HepG2 (cell line): ENCODE data around the gene EPSTI1. TPM values are rescaled to one million over a fixed set of nuclear protein-coding genes. Genes with fewer than 3 reads are reported as not detected.

Source experiments
- ATAC-seq: fragments of 200-7000 bp; cut with Tn5 transposase; 3 replicates; pipeline ENCODE4 v1.9.1; 2020; ENCODE audit warnings: mild to moderate bottlenecking, moderate library complexity
- BruUV-seq: library from RNA; stranded (reverse); fragments of 400-500 nt; replicated peaks from 2 replicates; lab custom pipeline; 2021; lab: Mats Ljungman, UMichigan
- CTCF ChIA-PET: fragments of 300-600 bp; formaldehyde crosslinking; extraction: SDS; loops from one replicate; lab custom pipeline; 2021; ENCODE audit warnings: low total read pairs, inconsistent platforms, low intra/inter-chr PET ratio; lab: Yijun Ruan, JAX
- POLR2A ChIA-PET: fragments of 350-600 bp; sonication (Branson Sonifier 250); formaldehyde crosslinking; loops from one replicate; lab custom pipeline; 2020; ENCODE audit warnings: antibody characterized with exemption, inconsistent platforms; lab: Yijun Ruan, JAX
- DNase-seq: peaks from one replicate; pipeline ENCODE4 v3.0.0-alpha.2; 2015; ENCODE audit warnings: low spot score
- FAIRE-seq: peaks from 3 replicates; lab custom pipeline; 2011; peaks lifted over from hg19 to GRCh38; lab: Jason Lieb, UNC
- H2AFZ ChIP-seq: one replicate; pipeline ENCODE4 v1.6.1; 2011; ENCODE audit warnings: low read length, inconsistent platforms
- H3K27ac ChIP-seq: fragments of 300-600 bp; 3 replicates; pipeline ENCODE4 v1.8.0; 2011; ENCODE audit warnings: mixed run types, mild to moderate bottlenecking, mixed read lengths, low read length, inconsistent platforms; ENCODE audit not compliant: insufficient read depth; ENCODE audit errors: extremely low read length
- H3K27me3 ChIP-seq, 2 experiments: fragments of 200-600 bp in 1 of 2; 2 replicates in 1 of 2; 3 replicates in 1 of 2; pipeline versions ENCODE4 v1.6.0 to v1.8.0; 2011; ENCODE audit warnings: low read length in 2 of 2, mild to moderate bottlenecking in 2 of 2, moderate library complexity in 2 of 2, inconsistent platforms in 1 of 2; ENCODE audit not compliant: insufficient read depth in 2 of 2, control insufficient read depth in 1 of 2
- H3K36me3 ChIP-seq, 2 experiments: fragments of 200-600 bp in 1 of 2; replicated peaks in 1 of 2; 2 replicates in 1 of 2; 3 replicates in 1 of 2; pipeline versions ENCODE4 v1.5.1 to v1.8.0; 2011; ENCODE audit warnings: low read length in 2 of 2, inconsistent platforms in 1 of 2; ENCODE audit not compliant: insufficient read depth in 2 of 2, control insufficient read depth in 1 of 2
- H3K4me1 ChIP-seq: 2 replicates; pipeline ENCODE4 v1.5.1; 2012; ENCODE audit warnings: low read length, inconsistent platforms; ENCODE audit not compliant: insufficient read depth
- H3K4me2 ChIP-seq: 2 replicates; pipeline ENCODE4 v1.6.0; 2011; ENCODE audit warnings: low read depth, low read length, inconsistent platforms
- H3K4me3 ChIP-seq, 3 experiments: fragments of 200-600 bp in 1 of 3; sonication (generic), shearing (Covaris generic) in 1 of 3; replicated peaks in 1 of 3; 2 replicates each; pipeline ENCODE4 v1.5.1; 2011 to 2016; ENCODE audit warnings: low read length in 3 of 3, inconsistent platforms in 2 of 3, low read depth in 2 of 3, mild to moderate bottlenecking in 2 of 3, control low read depth in 1 of 3, mixed read lengths in 1 of 3; ENCODE audit not compliant: insufficient read depth in 1 of 3
- H3K79me2 ChIP-seq: one replicate; pipeline ENCODE4 v1.6.1; 2011; ENCODE audit warnings: low read length, inconsistent platforms; ENCODE audit not compliant: insufficient read depth
- H3K9ac ChIP-seq: 2 replicates; pipeline ENCODE4 v1.6.0; 2011; ENCODE audit warnings: mild to moderate bottlenecking, low read depth, low read length, inconsistent platforms; ENCODE audit not compliant: insufficient read depth
- H3K9me3 ChIP-seq: 2 replicates; pipeline ENCODE4 v1.5.1; 2012; ENCODE audit warnings: mild to moderate bottlenecking, low read length
- H4K20me1 ChIP-seq: 2 replicates; pipeline ENCODE4 v1.6.0; 2011; ENCODE audit warnings: inconsistent platforms, mild to moderate bottlenecking, low read length, moderate library complexity; ENCODE audit not compliant: insufficient read depth
- CHD2 ChIP-seq: IDR thresholded peaks from 2 replicates; pipeline ENCODE4 v1.6.1; 2011; ENCODE audit warnings: low read depth, low read length, improper control_type of control experiment
- EED ChIP-seq: sonication (generic); formaldehyde crosslinking; IDR thresholded peaks from 2 replicates; pipeline ENCODE4 v1.5.0; 2020; ENCODE audit warnings: mild to moderate bottlenecking, missing genetic modification reagents
- GTF2F1 ChIP-seq: fragments of 150-350 bp; IDR thresholded peaks from 2 replicates; pipeline ENCODE4 v1.6.1; 2014; ENCODE audit warnings: low read length
- HMGA1 ChIP-seq: sonication (generic); formaldehyde crosslinking; conservative IDR thresholded peaks from 2 replicates; pipeline ENCODE4 v1.4.0; 2020; ENCODE audit warnings: missing genetic modification reagents
- IRX3 ChIP-seq: sonication (generic); formaldehyde crosslinking; IDR thresholded peaks from 2 replicates; pipeline ENCODE4 v1.8.1; 2023; ENCODE audit warnings: mild to moderate bottlenecking, low read depth, missing genetic modification reagents, borderline replicate concordance
- MAZ ChIP-seq, 2 experiments: sonication (generic) in 1 of 2; formaldehyde crosslinking in 1 of 2; IDR thresholded peaks; 2 replicates each; pipeline versions ENCODE4 v1.5.0 to v1.6.1; 2012 to 2020; ENCODE audit warnings: low read depth in 2 of 2, mild to moderate bottlenecking in 2 of 2, borderline replicate concordance in 1 of 2, improper control_type of control experiment in 1 of 2, low read length in 1 of 2, missing genetic modification reagents in 1 of 2, moderate library complexity in 1 of 2
- NRL ChIP-seq: sonication (generic); formaldehyde crosslinking; IDR thresholded peaks from 2 replicates; pipeline ENCODE4 v1.5.0; 2020; ENCODE audit warnings: missing genetic modification reagents, mild to moderate bottlenecking, moderate library complexity, borderline replicate concordance
- PCBP1 ChIP-seq: fragments of 200-400 bp; formaldehyde crosslinking; IDR thresholded peaks from 2 replicates; pipeline ENCODE4 v1.6.1; 2017; ENCODE audit warnings: mild to moderate bottlenecking, low read depth, low read length, borderline replicate concordance
- SATB2 ChIP-seq: sonication (generic); formaldehyde crosslinking; IDR thresholded peaks from 2 replicates; pipeline ENCODE4 v1.5.0; 2020; ENCODE audit warnings: missing genetic modification reagents
- SOX5 ChIP-seq: IDR thresholded peaks from 2 replicates; pipeline ENCODE4 v1.6.1; 2016; ENCODE audit warnings: borderline replicate concordance
- TIGD3 ChIP-seq: sonication (generic); formaldehyde crosslinking; IDR thresholded peaks from 2 replicates; pipeline ENCODE4 v1.5.1; 2020; ENCODE audit warnings: mild to moderate bottlenecking, missing genetic modification reagents, borderline replicate concordance
- ZKSCAN5 ChIP-seq: sonication (generic); formaldehyde crosslinking; IDR thresholded peaks from 2 replicates; pipeline ENCODE4 v1.5.1; 2020; ENCODE audit warnings: mild to moderate bottlenecking, missing genetic modification reagents
- ZNF10 ChIP-seq: sonication (generic); formaldehyde crosslinking; IDR thresholded peaks from 2 replicates; pipeline ENCODE4 v1.4.0; 2020; ENCODE audit warnings: mild to moderate bottlenecking, low read depth, missing genetic modification reagents, borderline replicate concordance
- ZNF230 ChIP-seq: sonication (generic); formaldehyde crosslinking; IDR thresholded peaks from 2 replicates; pipeline ENCODE4 v1.4.0; 2020; ENCODE audit warnings: mild to moderate bottlenecking, missing genetic modification reagents
- WGBS: methylation state at CpG from one replicate; pipeline ENCODE4 v1.1.6; 2017; ENCODE audit warnings: low lambda C conversion rate; 5-methylcytosine and 5-hydroxymethylcytosine counted together
- in situ Hi-C: cut with HindIII; loops from 2 replicates; pipeline ENCODE4 v1.10.0; 2017; ENCODE audit warnings: low pct_unique_long_range_greater_than_20kb; ENCODE audit not compliant: extremely low pct_ligation_motif_present
- intact Hi-C: fragments of 100-400 bp; cut with micrococcal nuclease; formaldehyde crosslinking; loops from one replicate; pipeline ENCODE4 v1.10.0; 2022; ENCODE audit not compliant: unreplicated experiment
- polyA plus RNA-seq, 8 experiments: library from polyadenylated mRNA; depleted of rRNA in 3 of 8; stranded (reverse) in 7 of 8; unstranded in 1 of 8; fragments of >200 nt; fragmentation: Illumina TruSeq in 4 of 8; extraction: Trizol in 4 of 8; gene quantifications; 2 replicates each; pipeline versions ENCODE4 v1.2.1 to v1.2.3, GENCODE V29; 2011 to 2016; ENCODE audit warnings: low read depth in 4 of 8, missing spikeins in 1 of 8, mixed read lengths in 1 of 8; ENCODE audit not compliant: insufficient read depth in 1 of 8
- total RNA-seq, 5 experiments: library from RNA; depleted of rRNA; stranded (reverse); fragments of >200 nt; fragmentation: Illumina TruSeq; extraction: Trizol; gene quantifications; 2 replicates each; pipeline ENCODE4 v1.2.3, GENCODE V29; 2016; ENCODE audit warnings: low read depth in 1 of 5

EPSTI1 gene
- total and polyA plus RNA-seq, 2 of the 13 experiments (the other 11 are each of a cell fraction or from before 2014, with no cell fraction given) = 0.03 TPM; not detected in 1

- H2AFZ ChIP-seq = no peak overlapping the region
- no peak overlapping the region for H3K4me2 ChIP-seq
- no peak for DNase-seq
- WGBS = 73% methylated on average over 3 of the region's 3 CpGs
- H3K79me2 ChIP-seq = no peaks in the 10 kb centered on the region
- no peak overlapping the region for H3K27ac ChIP-seq
- in situ Hi-C loops = loop anchor here (5.0 to 25.0 kb wide), 2 partner anchors 159 to 839 kb away; no protein-coding TSS in a partner anchor
- H3K4me1 ChIP-seq = no peaks in the 10 kb centered on the region
- no peak for FAIRE-seq
- ATAC-seq = no peak
- H3K36me3 ChIP-seq = no peaks in the 10 kb centered on the region
- H3K4me3 ChIP-seq = no peak overlapping the region
- POLR2A ChIA-PET = interaction anchor here (1.7 kb wide), 1 partner anchor 50 kb away, joined by 4 read pairs; the partner anchor contains the start of gene DNAJC15
- H4K20me1 ChIP-seq = no peaks in the 10 kb centered on the region
- TF ChIP-seq EED (CRISPR knock-in tag) (no peak), MAZ (IDR thresholded peaks at IDR 0.05; ENCODE audit: borderline replicate concordance, low read depth, low read length) (no peak), MAZ (CRISPR knock-in tag; IDR thresholded peaks at IDR 0.05; ENCODE audit: low read depth) (no peak), ZNF230 (CRISPR knock-in tag) (no peak), CHD2 (no peak), IRX3 (no peak), TIGD3 (no peak), SOX5 (CRISPR knock-in tag) (no peak), NRL (CRISPR knock-in tag) (no peak), GTF2F1 (no peak), SATB2 (CRISPR knock-in tag) (no peak), HMGA1 (CRISPR knock-in tag) (no peak), ZNF10 (CRISPR knock-in tag) (no peak), ZKSCAN5 (CRISPR knock-in tag) (no peak), PCBP1 (no peak)
- H3K27me3 ChIP-seq = no peaks in the 10 kb centered on the region
- H3K9ac ChIP-seq = no peak overlapping the region
- CTCF ChIA-PET = no interaction called here
- no TSS peak for BruUV-seq
- H3K9me3 ChIP-seq = no peaks in the 10 kb centered on the region
- intact Hi-C loops = no loop called here
Observed at GRCh38 chr13:42973581-42973980, 18.5 kb downstream of the EPSTI1 start.
